GM18868 (cell line): ENCODE measurements around the gene DOC2A.
"Not testable (repeated sequence)": the region's sequence is repeated elsewhere in the genome, so short reads cannot be mapped to it uniquely, and the experiment has no call there.

Source experiments
- ATAC-seq: cut with Tn5 transposase; IDR thresholded peaks from one replicate; pipeline ENCODE4 v1.9.1; 2021; ENCODE audit warnings: mild to moderate bottlenecking, moderate library complexity; ENCODE audit not compliant: unreplicated experiment

Gene DOC2A

GRCh38 chr16:30010844-30011713 is at the start of gene DOC2A:
Gene DOC2A (minus strand): TSS chr16:30011027. CDS start chr16:30010222, 805 bp downstream.
- ATAC-seq, result no peak

DNA sequence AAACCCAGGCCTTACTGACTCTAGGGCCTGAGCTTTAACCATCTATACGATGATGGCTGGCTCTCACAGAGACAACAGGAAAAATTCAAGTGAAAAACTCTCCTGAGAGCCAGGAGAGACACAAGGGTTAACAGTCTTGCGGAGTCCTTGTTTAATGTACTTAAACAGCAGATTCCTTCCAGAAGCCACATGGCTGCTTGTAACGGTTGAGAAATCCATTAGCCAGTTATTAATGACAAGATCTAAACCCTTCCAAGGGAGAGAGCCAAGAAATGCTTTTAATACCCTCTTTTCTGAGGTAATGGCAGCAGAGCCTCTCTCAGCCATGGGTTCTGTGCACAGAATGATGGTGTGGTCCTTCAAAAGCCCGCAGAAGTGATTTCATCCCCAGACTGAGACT is 49.5 kb upstream of the DOC2A start:
- no peak for ATAC-seq

DNA sequence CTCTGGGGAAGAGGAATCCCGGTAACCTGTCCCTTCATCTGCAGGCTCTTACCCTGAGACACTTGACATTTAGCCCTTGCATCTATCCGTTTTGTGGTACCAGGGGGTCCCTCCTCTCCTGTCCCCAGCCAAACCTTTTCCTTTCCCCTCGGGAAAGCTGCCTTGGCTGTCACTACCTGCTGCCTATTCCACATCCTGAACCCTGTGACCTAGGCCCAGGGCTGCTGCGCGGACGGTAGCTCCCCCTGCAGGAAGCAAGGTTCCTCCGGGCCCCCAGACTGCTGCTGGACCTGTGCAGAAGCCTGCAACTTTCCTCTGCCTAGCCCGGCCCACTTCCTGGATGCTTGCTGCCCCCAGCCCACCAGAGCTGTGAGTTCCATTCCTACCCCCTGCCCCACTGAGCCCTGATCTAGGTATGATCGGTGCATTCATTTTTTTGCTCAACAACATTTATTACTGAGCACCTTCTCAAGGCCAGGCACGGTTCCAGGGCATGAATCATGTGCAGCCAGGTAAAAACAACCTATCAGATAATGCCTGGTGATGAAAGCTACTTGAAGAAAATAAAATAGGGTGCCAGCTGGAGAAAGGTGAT is 44.2 kb upstream of the DOC2A start:
- no peak for ATAC-seq

DNA sequence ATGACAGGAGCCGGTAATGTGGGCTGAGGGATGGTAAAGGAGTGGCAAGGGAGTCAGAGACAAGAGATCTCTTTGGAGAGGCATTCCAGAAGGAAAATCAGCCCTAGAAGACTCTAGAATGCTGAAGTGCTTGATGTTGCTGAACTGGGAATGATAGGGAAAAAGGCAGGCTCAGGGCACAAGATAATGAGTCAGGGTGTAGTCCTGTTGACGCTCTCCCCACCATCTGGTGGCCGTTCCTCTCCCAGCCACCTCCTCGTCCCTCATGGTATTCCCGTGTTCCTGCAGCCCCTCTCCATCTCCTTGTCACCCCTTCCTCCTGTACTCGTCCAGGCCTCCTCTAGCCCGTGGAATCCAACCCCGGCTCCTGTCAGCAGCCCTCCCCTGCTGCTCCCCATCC is 43.6 kb upstream of the DOC2A start:
- ATAC-seq, result no peak

DNA sequence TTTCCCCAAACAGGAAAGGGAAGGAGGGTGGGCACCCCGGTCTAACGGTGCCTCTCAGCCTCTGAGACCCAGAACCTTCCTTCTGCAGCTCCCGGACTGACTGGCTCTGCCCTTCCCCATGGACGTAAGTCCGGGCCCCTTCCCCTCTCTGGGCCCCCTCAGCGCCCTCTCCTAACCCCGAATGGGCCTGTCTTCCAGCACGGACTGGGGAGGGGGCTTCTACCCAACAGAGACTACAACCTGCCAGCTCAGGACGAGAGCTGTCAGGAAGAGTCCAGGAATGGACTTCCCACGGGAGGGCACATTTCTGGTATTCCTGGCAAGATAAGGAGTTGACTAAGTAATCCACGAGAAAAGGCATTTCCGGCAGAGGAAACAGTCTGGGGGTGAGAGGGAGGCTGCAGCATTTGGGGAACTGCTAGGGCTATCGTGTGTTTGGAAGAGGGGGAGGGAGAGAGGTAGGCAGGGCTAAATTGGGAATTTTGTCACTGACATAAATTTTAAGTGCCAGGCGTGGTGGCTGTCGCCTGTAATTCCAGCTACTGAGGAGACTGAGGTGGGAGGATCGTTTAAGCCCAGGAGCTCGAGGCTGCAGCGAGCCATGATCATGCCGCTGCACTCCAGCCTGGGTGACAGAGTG is 42.7 kb upstream of the DOC2A start:
- no peak for ATAC-seq

- ATAC-seq, result no peak
Observed at GRCh38 chr16:30052671-30053372, 42.0 kb upstream of the DOC2A start.

- no peak for ATAC-seq
Observed at GRCh38 chr16:30051518-30051917, 40.7 kb upstream of the DOC2A start.

- no peak for ATAC-seq
Observed at GRCh38 chr16:30049871-30050270, 39.0 kb upstream of the DOC2A start.

- no peak for ATAC-seq
Observed at GRCh38 chr16:30046588-30046987, 35.8 kb upstream of the DOC2A start.

DNA sequence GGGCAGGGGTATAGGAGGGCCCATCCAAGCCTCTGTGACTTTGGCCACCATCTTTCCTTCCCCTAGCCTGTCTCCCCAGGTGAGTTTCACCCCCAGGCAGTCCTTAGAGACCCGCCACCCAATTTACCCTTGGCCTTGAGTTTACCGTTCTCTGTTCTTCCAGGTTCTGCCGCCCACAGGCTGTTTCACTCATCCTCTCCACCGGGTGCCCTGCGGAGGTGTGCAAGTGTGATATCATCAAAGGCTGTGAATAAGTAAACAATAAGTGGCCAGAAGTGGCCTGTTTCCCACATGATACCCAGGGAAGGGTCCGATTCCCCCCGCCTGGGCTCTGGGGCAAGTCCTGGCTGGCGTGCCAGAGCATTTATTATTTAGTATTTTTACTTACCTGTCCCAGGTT is 35.4 kb upstream of the DOC2A start:
- no peak for ATAC-seq

DNA sequence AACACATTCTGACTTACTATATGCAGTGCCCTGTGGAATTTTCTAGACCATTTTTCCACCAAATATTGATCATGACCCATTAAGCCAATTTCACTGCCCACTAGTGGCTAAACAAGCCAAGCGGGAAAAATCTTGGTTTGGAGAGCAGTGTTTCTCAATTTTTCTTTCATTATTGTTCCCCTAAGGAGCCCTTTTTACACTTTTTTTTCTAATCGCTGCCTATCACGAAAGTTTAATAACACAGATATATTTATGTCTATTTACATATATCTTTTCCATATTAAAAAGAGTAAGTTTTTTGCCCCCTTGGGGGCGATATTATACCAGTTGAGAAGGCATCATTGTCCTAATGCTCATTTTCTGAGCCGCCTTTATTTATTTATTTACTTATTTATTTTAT is 31.0 kb upstream of the DOC2A start:
- ATAC-seq, result no peak

- ATAC-seq, result not testable (repeated sequence)
Observed at GRCh38 chr16:30040690-30041089, 29.9 kb upstream of the DOC2A start.

GRCh38 chr16:30040221-30040620 is 29.4 kb upstream of the DOC2A start:
- no peak for ATAC-seq

DNA sequence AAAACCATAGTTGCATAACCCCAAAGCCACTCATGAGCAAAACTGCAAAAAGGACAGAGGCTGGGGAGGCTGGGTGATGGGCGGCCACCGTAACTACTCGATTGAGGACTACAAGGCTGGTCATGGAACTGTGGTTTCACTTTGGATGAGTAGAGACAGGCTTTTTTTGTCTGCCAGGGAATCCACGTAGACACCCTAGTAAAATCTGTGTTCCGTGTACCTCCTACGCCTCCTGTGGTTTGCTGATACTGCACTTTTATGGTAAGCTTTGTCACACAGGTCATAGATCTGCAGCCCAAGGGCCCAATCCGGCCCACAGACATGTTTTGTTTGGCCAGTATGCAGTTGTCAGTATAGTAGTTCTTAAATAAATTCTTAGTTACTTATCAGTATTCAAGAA is 22.4 kb upstream of the DOC2A start:
- ATAC-seq, result no peak

- ATAC-seq, result no peak
Observed at GRCh38 chr16:30032083-30032819, 21.4 kb upstream of the DOC2A start.

GRCh38 chr16:30031477-30031918 is 20.7 kb upstream of the DOC2A start:
- ATAC-seq, result no peak

DNA sequence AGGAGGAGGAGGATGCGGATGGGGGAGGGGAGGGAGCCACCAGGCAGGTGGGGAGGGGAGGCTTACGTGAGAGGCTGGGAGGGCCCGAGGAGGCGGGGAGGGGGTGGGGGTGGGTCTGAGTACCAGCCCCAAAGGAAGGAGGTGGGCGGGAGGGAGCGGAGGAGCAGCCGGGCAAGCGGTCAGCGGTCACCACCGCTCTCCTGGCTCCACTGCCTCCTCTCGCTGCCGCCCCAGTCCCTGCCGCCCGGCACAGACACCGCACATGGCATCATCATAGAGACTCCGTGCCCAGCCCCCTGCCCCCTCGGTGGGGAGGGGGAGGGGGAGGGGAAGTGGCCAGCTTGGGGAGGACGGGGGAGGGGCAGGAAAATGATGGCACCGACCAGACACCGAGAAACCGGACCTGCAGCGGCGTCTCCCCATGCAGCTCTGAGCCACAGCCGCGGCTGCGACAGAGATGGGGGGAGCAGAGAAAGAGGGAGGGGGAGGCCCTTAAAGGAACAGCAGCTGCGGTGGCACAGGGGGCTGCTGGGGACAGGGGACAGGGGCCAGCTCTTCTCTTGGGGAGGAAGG is 20.1 kb upstream of the DOC2A start, which contains the start of gene TLCD3B:
Gene TLCD3B (minus strand): TSS at position 431 of the 573 bp plus-strand sequence. CDS start 744 bp downstream, outside the sequence.
- ATAC-seq, result no peak

- ATAC-seq, result no peak
Observed at GRCh38 chr16:30030011-30030685, 19.3 kb upstream of the DOC2A start.

DNA sequence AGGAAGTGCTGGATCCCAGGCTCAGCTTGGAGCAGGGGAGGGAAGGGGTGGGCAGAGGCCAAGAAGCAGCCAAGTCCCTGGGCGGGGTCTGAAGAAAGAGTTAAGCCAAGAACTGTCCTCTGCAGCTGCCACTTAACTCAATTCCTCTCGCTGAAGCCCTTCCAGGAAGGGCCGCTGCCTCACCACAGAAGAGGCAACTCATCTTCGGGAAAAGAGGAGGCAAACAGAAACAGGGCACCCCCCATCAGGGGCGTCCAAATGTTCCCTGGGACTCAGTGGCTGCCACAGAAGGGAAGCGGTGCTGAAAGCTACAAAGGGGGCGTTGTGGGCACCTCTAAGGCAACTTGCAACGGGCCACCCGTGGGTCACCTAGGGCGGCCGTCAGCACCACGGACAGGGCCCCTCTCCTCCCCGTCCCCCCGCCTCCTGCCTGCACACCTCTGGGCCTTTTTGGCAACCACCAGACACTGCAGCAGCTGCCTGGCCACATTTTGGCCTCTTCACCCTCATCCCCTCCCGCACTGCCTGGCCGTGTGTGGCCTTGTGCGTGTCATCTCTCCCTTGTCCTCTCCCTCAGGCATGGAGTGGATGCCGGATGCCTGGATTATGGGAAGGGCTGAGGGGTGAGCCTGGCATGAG is 17.7 kb upstream of the DOC2A start:
- no peak for ATAC-seq
